Stimulated activated CD4-positive, alpha-beta T cell treated with anti-CD3 and anti-CD28 coated beads, Interleukin-2, amount 100 ng/mL, for 48 hours (primary cell): ENCODE results near the gene CITED4.

Experiments used
- DNase-seq, 2 donors: peaks; one replicate each; pipeline ENCODE4 v3.0.0-alpha.2; 2020

The CITED4 gene

GRCh38 chr1:40851643-40852042, 10.5 kb downstream of the CITED4 start:
- no peak for DNase-seq

- DNase-seq = peak; percentile 72 to 80
Measured at GRCh38 chr1:40849801-40850592, 12.2 kb downstream of the CITED4 start.

DNA sequence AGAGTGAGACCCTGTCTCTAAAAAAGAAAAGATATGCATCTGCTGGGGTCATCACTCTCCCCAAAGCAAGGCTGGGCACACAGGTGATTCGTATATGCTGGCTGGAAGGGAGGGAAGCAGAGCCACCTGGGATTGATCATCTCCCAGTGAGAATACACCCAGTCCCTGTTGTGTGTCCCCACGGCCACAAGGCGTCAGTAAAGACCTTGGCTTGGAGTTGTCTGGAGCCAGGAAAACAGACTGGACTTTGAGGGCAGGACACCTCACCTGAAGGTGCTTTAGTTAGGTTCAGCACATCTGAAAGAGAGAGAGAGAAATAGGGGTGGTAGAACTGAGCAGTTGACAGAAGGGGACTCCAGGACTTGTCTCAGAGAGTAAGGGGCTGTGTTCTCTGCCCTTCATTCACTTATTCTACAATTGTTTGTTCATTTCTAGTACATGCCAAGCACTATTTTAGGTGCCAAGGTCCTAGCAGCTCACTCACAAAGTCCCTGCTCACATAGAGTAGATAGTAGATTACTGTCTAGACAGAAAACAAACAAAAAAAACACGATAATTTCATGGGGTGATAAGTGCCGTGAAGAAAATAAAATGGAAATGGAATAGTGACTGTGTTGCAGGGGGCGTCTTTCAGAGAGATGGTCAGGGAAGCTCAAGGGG, 13.5 kb downstream of the CITED4 start:
- DNase-seq = no peak

- DNase-seq = no peak
Measured at GRCh38 chr1:40847023-40847745, 15.0 kb downstream of the CITED4 start.

GRCh38 chr1:40845895-40846294, 16.3 kb downstream of the CITED4 start:
- no peak for DNase-seq

GRCh38 chr1:40844887-40845878, 17.0 kb downstream of the CITED4 start:
- no peak for DNase-seq

DNA sequence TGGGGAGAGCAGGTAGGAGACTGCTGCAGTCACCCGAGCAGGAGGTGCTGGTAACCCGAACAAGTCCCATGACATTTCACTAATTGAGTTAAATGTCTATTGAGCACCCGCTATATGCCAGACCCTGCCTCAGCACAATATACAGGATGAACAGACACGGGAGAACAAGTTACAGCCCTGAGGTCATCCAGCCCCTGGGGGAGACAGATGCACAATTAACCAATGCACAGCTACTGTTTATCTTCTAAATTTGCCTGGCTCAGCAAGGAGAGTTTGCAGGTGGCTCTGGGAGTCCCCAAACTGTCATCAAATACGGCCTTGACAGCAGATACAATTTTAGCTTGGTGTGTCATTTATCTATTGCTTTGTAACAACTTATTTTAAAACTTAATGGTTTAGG, 18.1 kb downstream of the CITED4 start:
- no peak for DNase-seq

DNA sequence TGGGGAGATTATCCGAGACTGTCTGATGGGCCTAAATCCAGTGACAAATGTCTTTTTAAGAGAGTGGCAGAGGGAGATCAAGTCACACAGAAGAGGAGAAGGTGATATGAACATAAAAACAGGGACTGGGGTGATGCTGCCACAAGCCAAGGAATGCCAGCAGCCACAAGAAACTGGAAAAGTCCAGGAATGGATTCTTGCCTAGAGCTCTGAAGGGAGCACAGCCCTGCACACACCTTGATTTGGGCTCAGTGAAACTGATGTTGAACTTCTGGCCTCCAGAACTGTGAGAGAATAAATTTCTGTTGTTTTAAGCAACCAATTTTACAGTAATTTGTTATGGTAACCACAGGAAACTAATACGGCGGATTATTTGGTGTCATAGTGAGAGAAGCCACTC, 19.5 kb downstream of the CITED4 start:
- DNase-seq = no peak

DNA sequence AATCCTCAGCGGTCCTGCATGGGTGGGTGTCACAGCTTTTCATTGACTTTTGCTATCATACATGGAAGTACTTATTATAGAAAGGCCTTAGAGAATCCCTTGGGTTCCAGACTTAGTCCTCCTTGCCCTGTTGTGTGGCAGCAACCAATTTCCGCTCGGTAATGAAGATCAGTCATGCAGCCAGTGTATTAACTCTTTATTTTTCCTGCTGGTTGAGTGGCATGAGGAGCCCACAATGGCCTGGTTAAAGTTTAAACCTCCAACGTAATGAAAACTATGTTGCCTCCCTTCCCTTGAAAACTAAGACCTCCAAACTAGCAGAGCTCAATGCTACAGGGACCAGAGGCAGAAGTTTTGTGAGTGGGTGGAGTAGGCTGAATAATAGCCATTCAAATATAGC, 20.0 kb downstream of the CITED4 start:
- DNase-seq = no peak

DNA sequence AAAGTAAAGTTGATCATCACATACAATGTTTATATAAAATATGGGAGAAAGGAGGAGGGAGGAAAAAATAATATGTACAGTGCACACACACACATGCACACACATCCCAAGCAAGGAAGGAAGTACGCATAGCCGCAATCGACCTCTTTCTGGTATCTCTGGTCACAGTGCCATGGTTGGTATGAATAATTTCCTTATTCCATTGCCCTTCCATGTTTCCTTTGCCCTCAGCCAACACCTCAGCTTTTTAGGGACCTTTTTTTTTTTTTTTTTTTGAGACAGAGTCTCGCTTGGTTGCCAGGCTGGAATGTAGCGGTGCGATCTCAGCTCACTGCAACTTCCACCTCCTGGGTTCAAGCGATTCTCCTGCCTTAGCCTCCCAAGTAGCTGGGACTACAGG, 20.6 kb downstream of the CITED4 start:
- no peak for DNase-seq

- no peak for DNase-seq
Measured at GRCh38 chr1:40840526-40841323, 21.4 kb downstream of the CITED4 start.

- no peak for DNase-seq
Measured at GRCh38 chr1:40839943-40840335, 22.2 kb downstream of the CITED4 start.

DNA sequence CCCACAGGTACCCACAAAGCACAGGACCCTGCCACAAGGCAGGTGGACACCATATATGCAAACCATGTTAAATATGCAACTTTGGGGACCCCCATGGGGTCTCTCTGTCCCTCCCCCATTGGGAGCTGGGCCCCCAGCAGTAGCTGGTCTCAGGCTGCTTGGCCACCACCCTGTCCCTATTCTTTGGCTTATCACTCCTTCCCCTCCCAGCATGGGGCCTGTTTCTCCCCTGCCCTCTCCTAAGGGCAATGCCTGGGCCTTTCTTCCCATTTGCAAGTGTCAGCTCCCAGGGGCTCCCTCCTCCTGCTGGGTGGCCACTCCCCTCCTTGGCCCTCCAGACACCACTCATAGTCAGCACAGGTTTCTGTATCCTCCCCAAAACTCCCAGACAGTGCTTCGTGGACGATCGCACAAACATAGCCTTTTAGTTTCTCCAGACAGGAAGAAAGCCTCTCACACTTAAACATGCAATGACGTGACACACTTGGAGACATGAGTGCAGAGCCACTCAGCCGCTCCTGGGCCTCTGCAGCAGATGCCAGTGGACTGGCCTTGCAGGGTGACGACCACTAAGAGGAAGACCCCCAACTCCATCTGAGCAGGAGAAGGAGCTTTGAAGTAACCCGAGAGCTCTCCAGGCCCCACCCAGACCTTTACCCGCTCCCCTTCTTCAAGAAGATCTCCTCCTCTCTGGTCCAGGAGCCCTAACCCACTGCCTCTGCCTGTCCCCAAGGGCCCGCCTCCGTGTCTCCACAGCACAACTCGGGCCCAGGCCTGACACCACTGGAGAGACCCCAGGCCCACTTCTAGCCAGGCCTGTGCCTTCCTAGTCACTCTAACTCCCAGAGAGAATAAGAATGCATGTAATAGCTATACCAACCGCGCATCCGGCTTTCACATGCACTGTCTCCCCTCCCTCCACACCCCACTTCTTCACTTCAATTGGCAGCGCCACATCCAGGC, 22.9 kb downstream of the CITED4 start:
- DNase-seq = no peak

GRCh38 chr1:40838045-40838979, 23.9 kb downstream of the CITED4 start:
- no peak for DNase-seq

- DNase-seq = no peak
Measured at GRCh38 chr1:40837601-40838000, 24.6 kb downstream of the CITED4 start.

DNA sequence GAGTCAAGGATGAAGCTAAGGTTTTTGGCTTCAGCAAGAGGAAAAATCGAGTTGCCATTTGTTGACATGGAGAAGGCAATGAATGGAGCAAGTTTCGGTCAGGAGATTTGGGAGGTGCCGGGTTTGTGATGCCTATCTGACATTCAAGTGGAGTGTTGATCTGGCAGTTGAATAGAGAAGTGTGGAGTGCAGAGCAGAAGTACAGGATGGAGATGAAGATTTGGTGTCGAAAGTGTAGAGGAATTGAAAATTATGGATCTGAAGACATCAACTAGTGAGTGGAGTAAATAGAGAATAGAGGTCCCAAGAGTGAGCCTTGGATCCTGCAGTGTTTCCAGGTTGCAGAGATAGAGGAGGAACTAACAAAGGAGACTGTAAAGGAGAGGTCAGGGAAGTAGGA, 25.9 kb downstream of the CITED4 start:
- DNase-seq = no peak

DNA sequence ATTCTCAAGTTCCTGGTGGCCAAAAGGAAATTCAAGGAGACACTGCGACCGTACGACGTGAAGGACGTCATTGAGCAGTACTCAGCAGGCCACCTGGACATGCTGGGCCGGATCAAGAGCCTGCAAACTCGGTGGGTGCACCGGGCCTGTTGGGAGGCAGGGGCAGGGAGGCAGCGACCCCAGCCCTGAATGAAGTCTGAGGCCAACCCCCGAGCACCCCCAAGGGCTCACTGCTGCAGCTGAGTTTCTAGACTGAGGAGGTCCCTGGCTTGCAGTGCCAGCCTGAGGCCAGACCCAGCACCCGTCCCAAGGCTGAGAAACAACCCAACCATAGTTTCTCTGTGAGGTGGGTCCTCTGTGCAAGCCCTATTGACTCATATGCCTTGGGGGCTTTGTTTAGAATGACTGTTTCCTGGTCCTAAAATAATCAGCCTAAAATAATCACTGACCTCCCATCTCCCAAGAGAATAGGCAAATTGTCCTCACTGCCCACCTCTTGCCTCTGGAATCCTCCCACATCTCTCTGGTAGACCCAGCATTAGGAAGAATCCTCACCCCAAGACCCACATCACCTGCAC, 27.1 kb downstream of the CITED4 start:
- DNase-seq = no peak

DNA sequence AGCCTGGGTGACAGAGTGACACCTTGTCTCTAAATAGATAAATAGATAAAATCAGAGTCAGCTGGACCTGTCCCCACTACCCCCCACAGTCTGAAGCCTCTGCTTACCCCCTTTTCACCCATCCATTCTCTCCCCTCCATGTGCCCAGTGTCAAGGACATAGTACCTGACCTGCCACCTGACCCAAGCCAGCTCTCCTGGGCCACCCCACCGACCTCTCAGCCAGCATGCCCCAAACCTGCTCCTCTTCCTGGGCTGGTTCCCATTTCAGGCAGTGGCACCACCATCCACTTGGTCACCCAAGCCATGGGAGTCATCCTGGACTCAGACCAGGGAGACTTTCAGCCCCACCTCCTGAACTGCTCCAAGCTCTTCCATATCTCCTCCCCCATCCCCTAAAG, 28.2 kb downstream of the CITED4 start:
- no peak for DNase-seq
